ENCODE measurements around the gene MAP1LC3A.
A peak's percentile ranks its signal among the peaks of the same experiment; 100 is the strongest.

MAP1LC3A gene

GRCh38 chr20:34529742-34530141 lies 28.8 kb upstream of the MAP1LC3A start:
- no peak for DNase-seq (ENCODE audit: low spot score)

DNA sequence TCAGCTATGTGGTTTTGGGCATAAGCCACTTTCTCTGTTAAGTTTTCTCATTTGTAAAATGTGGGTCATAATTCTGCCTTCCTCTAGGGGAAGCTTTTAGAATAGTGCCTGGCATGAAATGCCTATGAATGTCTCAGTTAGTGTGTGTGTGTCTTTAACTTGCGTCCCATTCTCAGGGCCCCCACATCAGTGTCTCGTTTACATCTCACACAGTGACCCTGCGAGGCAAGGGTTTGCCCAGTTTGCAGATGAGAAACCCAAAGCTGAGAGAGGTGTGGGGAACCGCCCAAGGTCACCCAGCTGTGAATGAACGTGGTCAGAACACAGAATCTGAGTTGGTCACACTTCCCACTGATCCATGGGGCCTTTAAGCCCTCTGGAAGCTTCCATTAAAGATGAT lies 28.2 kb upstream of the MAP1LC3A start:
- DNase-seq (ENCODE audit: low spot score): no peak

- DNase-seq (ENCODE audit: low spot score): no peak
These were observed 26.8 kb upstream of the MAP1LC3A start for GRCh38 chr20:34531608-34532265.

DNA sequence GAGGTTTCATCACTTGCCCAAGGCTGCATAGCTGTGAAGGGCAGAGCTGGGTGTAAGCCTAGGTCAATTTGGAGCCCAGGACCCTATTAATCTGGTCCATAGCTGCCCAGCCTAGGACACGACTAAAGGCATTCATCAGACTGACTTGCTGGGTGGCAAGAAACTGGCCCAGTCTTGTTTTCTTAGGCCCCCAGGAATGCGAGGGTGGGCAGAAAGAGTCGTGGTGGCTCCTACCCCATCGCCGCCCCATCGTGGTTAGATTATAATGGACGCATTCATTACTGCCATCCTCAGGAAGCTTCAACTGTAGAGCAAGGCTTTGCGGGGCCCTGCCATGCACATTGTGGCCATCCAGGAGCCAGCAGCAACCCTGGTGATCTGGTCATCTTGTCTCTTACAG lies 26.2 kb upstream of the MAP1LC3A start:
- DNase-seq (ENCODE audit: low spot score): no peak

GRCh38 chr20:34532756-34533155 lies 25.8 kb upstream of the MAP1LC3A start:
- DNase-seq (ENCODE audit: low spot score): no peak

DNA sequence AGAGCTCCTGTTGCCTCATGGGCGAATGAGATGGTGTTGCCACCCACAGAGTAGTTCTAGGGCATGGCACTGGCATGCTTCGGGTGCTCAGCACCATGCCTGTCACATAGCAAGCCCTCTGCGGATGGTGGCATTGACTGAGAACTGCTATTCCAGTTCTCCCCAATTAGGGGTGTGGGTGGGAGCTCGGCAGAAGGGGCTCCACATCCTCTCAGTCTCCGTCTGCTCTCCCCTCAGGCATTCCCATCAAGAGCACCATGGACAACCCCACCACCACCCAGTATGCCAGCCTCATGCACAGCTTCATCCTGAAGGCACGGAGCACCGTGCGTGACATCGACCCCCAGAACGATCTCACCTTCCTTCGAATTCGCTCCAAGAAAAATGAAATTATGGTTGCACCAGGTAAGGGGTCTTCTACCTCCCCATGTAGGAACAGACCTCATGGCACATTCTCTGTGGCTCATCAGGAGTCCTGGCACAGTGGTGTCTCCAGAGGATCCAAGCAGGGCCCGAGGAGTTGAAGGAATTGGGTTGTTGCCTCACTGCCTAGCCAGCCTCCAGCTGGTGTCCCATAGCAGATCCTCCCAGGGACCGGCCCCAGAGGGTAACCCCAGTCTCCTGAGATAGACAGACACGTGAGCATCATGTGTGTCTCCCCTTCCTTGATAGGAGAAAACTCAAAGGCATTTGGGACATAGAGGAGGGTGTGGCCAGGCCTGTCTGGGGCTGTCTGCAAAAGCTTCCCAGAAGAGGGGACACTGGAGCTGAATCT lies 23.9 kb upstream of the MAP1LC3A start:
- no peak for DNase-seq (ENCODE audit: low spot score)

GRCh38 chr20:34535301-34535840 lies 23.1 kb upstream of the MAP1LC3A start:
- DNase-seq (ENCODE audit: low spot score): no peak

GRCh38 chr20:34535857-34536256 lies 22.7 kb upstream of the MAP1LC3A start:
- no peak for DNase-seq (ENCODE audit: low spot score)

DNA sequence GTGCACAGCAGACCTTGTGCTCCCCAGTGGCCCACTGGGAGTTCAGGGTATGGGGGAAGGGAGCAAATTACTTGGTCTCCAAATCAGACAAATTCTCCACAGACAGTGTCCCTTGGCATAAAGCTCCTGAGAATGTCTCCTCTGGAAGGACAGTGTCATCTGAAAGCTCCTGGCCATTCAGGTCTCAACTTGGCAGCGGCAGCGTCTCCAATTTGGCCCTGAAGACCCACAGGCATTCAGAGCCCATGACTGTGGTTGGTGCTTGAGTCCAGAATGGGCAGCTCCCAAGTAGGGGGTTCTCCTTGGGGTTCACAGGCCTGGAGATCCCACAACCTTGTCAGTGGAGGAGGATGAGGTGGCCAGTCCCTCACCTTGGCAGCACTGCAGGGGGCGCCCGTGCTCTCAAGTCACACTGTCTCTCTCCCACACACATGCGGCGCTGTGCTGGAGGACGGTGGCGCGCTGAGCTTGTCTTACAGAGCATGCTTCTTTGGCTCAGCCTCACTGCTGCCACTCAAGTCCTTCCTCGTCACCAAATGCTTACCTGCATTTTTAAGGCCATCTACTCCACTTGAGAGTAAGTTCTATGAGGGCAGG lies 21.6 kb upstream of the MAP1LC3A start:
- no peak for DNase-seq (ENCODE audit: low spot score)

DNA sequence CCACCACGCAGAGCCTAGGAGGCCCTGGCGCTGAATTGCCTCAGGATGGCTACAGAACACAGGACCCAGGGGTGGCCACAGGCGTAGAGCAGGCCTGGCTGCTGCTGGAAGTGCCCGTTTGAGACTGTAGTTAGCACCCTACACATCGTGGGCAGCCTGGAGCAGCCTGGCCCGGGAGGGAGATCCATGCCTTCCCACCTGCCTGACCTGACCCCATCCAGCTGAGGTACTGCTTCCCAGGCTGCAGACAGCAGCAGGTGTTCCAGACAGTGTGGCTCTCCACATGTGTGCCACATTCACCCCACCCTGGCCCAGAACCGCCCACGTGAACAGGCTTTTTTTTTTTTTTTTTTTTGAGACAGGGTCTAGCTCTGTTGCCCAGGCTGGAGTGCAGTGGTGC lies 20.9 kb upstream of the MAP1LC3A start:
- DNase-seq (ENCODE audit: low spot score): no peak

GRCh38 chr20:34538671-34539123 lies 19.8 kb upstream of the MAP1LC3A start:
- DNase-seq (ENCODE audit: low spot score): peak; percentile 39

GRCh38 chr20:34539756-34540155 lies 18.8 kb upstream of the MAP1LC3A start:
- no peak for DNase-seq (ENCODE audit: low spot score)

- DNase-seq (ENCODE audit: low spot score): no peak
These were observed 17.8 kb upstream of the MAP1LC3A start for GRCh38 chr20:34540596-34541263.

GRCh38 chr20:34541264-34541901 lies 17.1 kb upstream of the MAP1LC3A start:
- no peak for DNase-seq (ENCODE audit: low spot score)

DNA sequence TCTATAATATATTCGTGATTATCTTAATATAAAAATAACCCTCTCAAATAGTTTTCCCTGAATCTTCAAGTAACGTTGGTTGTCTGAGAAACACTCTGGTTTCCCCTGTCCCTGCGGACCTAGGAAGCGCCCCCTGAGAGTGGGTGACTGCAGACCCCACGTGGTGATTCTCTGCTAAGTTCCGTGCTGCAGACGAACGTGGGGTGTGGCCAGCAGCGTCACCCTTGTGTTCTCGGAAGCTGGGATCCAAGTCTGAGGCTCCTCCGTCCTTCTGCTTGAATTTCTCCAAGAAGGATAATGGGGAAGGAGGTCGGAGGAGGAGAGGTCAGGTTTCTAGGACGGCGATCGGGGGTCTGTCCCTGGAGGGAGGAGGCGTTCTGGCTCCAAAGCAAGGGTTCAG lies 16.6 kb upstream of the MAP1LC3A start:
- no peak for DNase-seq (ENCODE audit: low spot score)

DNA sequence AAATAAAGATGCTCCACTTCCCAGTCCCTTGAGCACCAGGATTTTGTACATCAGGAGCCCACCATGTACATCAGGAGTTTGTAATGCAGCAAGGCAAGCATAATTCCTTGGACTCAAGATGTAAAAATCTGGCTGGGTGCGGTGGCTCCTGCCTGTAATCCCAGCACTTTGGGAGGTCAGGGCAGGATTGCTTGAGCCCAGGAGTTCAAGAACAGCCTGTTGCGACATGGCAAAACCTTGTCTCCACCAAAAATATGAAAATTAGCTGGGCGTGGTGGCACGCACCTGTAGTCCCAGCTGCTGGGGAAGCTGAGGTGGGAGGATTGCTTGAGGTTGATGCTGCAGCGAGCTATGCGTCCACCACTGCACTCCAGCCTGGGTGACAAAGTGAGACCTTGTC lies 16.1 kb upstream of the MAP1LC3A start:
- DNase-seq (ENCODE audit: low spot score): no peak

- DNase-seq (ENCODE audit: low spot score): no peak
These were observed 15.0 kb upstream of the MAP1LC3A start for GRCh38 chr20:34543463-34544056.

DNA sequence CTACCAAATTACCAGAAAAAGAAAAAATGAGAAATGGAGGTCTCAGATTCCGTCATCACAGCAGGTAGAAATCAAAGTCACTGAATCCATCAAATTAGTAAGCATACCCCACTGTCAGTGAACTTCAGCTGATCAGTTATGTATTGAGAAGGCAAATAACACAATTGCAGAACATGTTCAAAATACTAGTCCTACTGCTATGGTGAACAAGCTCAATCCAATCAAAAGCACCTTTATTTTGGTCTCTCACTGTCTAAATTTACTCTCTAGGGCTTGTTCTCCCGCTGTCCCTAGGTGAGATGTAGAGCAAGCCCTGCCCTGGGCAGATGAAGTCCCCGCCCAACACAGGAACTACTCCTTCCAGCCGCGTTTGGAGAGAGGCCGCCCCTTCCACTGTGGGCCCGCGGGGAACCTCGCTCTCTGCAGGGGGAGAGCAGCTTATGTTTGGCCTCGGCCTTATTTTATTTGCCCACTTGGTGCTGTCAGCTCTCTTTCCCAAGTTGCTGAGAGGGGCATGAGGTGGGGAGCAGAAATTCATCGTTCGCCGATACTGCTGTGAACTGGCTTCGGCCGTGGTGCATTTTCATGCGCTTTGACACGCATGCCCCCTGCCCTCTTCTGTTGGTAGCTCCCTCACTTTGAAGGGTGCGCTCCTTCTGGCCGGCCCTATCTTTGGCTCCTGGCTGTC lies 14.3 kb upstream of the MAP1LC3A start:
- no peak for DNase-seq (ENCODE audit: low spot score)

- DNase-seq (ENCODE audit: low spot score): no peak
These were observed 11.8 kb upstream of the MAP1LC3A start for GRCh38 chr20:34546751-34547181.

DNA sequence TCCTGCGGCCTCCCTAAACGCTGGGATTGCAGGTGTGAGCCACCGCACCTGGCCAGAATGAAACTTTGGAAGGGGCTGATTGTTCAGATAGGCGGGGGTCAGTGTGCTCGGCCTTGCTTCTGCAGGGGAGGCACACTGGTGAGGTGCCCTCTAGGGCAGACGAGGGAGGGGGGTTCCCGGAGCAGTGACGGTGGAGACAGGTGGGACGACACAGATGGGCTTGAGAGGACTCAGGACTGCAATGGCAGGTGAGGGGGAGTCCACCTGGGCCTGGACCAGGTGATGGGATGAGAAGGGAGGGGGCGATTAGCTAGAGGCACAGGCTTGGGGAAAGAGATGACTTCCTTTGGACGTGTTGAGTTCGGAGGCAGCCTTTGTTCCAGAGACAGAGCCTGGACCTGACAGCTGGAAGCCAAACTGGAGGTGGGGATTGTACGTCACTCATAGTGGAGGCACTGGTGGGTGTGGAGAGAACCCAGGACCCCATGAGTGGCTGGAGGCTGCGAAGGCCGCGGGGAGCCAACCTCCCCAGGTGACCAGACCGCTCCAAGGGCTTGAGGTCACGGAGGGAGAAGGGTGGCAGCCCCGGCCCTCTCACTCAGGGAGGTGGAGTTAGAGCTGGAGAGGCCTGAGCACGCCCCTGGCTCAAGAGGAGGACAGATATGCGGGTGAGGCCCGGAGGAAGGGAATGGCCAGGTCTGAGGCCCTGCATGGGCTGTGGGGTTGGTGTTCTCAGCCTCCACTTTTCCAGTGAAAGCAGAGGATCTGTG lies 10.5 kb upstream of the MAP1LC3A start:
- DNase-seq (ENCODE audit: low spot score): no peak
